ENCODE measurements around the gene SOWAHC. TPM values are rescaled to one million over a fixed set of nuclear protein-coding genes. Genes with fewer than 3 reads are reported as not detected.

SOWAHC gene
- total RNA-seq (2022; extraction: Qiagen RNA extraction), result 7.6 to 10.5 TPM (median 10.3 TPM) in 5 replicates

GRCh38 chr2:109613922-109614714 lies at the start of gene SOWAHC, which contains the start of gene SEPTIN10:
Gene SOWAHC, plus strand, starts transcription at chr2:109614364. Its CDS starts 126 bp downstream, at chr2:109614490.
Gene SEPTIN10, minus strand, starts transcription at chr2:109613966. Its CDS starts 139 bp downstream, at chr2:109613827.

Other genes with a start within 250 kb of the SOWAHC start
- gene SEPTIN10, start 398 bp upstream of the SOWAHC start, total RNA-seq (2022; extraction: Qiagen RNA extraction), result 34.6 to 47.0 TPM (median 44.9 TPM) in 5 replicates
- 4.2 to 7.8 TPM (median 4.8 TPM) in 5 replicates for gene RGPD5, start 179.9 kb downstream of the SOWAHC start, total RNA-seq (2022; extraction: Qiagen RNA extraction)

Data from A549 treated with Mapracorat at 1 μM for 4 hours (cell line).